RWPE1 (cell line): ENCODE measurements around the gene COX6B2.

Experiments
- CTCF ChIA-PET: fragments of 350-600 bp; sonication (Branson Sonifier 250); formaldehyde crosslinking; extraction: SDS; loops from one replicate; lab custom pipeline; 2021; lab: Yijun Ruan, JAX
- POLR2A ChIA-PET: fragments of 400-600 bp; formaldehyde crosslinking; extraction: SDS; loops from one replicate; lab custom pipeline; 2020; ENCODE audit warnings: antibody characterized with exemption; ENCODE audit not compliant: low non-redundant PET; lab: Yijun Ruan, JAX
- DNase-seq: peaks from one replicate; pipeline ENCODE4 v3.0.0; 2012; ENCODE audit warnings: low spot score
- H3K27ac ChIP-seq: fragments of 450-650 bp; 2 replicates; pipeline ENCODE4 v1.5.1; 2017
- TF ChIP-seq, protein P1 (sequence below): fragments of 450-650 bp; conservative IDR thresholded peaks from 2 replicates; pipeline ENCODE4 v1.5.1; 2017; ENCODE audit warnings: low read depth, mild to moderate bottlenecking

The COX6B2 gene

DNA sequence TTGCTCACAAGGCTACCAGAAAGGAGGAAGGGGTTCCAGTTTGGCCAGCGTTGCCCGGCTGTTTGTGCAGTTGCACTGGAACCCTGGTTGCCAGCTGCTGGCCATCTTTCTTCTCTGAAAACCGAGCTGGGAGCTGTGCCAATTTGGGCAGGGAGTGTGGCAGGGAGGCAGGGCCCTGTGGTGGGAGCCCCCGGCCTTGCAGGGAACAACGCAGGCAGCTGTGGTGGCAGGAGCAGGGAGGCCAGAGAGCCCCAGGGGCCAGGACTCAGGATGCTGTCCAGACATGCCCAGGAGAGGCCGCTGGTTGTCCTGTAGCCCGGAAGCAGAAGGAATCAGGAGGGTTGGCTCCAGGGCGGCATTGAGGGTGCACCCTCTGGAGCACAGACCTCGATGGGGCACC, 10.1 kb downstream of the COX6B2 start:
- POLR2A ChIA-PET, result interaction anchor here (0.8 kb wide), 1 partner anchor 141 kb away, joined by 7 read pairs; the partner anchor contains the start of gene NAT14
- H3K27ac ChIP-seq, result peak overlapping the region; percentile 97
- no peak for DNase-seq
- TF ChIP-seq, protein P1, sequence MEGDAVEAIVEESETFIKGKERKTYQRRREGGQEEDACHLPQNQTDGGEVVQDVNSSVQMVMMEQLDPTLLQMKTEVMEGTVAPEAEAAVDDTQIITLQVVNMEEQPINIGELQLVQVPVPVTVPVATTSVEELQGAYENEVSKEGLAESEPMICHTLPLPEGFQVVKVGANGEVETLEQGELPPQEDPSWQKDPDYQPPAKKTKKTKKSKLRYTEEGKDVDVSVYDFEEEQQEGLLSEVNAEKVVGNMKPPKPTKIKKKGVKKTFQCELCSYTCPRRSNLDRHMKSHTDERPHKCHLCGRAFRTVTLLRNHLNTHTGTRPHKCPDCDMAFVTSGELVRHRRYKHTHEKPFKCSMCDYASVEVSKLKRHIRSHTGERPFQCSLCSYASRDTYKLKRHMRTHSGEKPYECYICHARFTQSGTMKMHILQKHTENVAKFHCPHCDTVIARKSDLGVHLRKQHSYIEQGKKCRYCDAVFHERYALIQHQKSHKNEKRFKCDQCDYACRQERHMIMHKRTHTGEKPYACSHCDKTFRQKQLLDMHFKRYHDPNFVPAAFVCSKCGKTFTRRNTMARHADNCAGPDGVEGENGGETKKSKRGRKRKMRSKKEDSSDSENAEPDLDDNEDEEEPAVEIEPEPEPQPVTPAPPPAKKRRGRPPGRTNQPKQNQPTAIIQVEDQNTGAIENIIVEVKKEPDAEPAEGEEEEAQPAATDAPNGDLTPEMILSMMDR, result no peak
- CTCF ChIA-PET, result interaction anchor here (0.7 to 1.9 kb wide), 2 partner anchors 23 to 43 kb away, joined by 5 to 13 read pairs; no protein-coding TSS in a partner anchor

DNA sequence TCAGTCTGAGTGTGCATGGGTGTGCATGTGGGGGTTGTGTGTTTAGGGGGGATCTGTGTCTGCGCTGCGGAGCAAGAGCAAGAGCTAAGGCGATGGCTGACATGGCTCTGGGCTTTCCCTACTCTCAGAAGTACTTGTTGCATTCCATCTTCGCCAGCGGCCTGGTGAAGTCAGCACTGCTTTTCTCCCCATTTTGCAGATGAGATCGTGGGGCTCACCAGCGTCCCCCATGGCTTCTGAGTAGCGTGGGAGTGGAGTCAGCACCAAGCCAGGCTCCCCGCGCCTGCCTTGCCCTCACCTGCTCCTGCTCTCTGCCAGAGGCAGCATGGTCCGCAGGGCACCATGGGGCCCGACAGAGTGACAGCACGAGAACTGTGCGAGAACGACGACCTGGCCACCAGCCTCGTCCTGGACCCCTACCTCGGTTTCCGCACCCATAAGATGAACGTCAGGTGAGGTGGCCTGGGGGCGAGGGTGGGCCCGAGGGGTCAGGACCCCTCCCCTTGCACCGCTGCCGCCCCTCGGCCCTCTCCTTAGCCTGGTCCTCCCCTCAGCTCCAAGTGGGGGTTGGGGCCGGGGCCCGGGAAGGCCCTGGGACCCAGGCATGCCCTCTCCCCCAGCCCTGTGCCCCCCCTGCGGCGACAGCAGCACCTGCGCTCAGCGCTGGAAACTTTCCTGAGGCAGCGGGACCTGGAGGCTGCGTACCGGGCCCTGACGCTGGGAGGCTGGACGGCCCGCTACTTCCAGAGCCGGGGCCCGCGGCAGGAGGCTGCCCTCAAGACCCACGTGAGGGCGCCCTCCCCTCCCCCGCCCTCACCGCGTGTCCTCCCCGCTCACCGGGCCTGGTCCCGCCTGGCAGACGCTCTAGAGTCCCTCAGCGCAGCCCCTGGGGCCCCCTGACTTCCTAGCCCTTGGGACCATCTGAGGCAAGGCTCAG, 12.7 kb downstream of the COX6B2 start:
- peak overlapping the region; percentile 97 for H3K27ac ChIP-seq
- CTCF ChIA-PET, result interaction anchor here (0.7 kb wide), 1 partner anchor 19 kb away, joined by 3 read pairs; no protein-coding TSS in a partner anchor
- TF ChIP-seq, protein P1, result no peak
- DNase-seq, result no peak
- POLR2A ChIA-PET, result no interaction called here

DNA sequence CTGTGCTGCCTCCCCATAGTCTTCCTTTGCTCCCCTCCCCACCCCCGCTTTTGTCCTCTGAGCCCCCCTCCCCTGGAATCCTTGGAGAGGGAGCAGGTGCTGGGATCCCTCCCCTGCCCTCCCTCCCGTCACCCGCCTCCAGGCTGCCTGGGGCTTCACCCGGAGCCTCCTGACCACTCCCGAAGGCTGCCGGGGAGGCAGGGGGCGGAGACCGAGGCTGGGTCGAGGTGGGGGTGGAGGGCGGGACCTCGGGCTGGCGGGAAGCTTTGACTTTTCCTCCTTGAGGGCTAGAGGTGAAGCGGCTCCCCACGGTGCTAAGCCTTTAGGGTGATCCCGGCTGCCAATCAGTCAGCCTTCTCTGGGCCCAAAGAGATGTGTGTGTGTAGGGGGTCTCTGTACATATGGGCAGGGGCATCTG, 13.3 kb downstream of the COX6B2 start:
- ChIA-PET POLR2A (no interaction called here), CTCF (interaction anchor here (0.6 to 0.7 kb wide), 2 partner anchors 19 to 132 kb away, joined by 3 read pairs; partner anchors contain the start of gene PTPRH)
- peak; percentile 84 for DNase-seq
- peak overlapping the region; percentile 97 for H3K27ac ChIP-seq
- TF ChIP-seq, protein P1, result no peak

DNA sequence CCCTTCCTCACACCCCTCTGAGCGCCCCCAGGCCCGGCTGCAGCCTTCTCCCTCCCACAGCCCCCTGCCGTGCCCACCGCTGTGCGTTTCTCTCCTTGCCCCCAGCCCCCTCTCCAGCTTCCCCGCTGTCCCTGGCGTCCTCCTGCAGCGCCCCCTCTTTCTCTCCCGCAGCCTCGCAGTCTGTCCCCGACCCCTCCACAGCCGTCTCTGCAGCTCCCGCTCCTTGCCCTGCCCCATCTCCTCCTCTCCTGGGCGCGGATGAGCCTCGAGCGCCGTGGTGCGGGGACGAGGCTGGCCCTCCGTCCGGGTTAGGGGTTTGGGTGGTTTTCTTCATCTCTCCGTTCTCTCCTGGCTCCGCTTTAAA, 13.8 kb downstream of the COX6B2 start:
- TF ChIP-seq, protein P1, result no peak
- CTCF ChIA-PET, result interaction anchor here (0.6 kb wide), 1 partner anchor 132 kb away, joined by 3 read pairs; the partner anchor contains the start of gene PTPRH
- peak overlapping the region; percentile 97 for H3K27ac ChIP-seq
- DNase-seq, result no peak
- POLR2A ChIA-PET, result no interaction called here

DNA sequence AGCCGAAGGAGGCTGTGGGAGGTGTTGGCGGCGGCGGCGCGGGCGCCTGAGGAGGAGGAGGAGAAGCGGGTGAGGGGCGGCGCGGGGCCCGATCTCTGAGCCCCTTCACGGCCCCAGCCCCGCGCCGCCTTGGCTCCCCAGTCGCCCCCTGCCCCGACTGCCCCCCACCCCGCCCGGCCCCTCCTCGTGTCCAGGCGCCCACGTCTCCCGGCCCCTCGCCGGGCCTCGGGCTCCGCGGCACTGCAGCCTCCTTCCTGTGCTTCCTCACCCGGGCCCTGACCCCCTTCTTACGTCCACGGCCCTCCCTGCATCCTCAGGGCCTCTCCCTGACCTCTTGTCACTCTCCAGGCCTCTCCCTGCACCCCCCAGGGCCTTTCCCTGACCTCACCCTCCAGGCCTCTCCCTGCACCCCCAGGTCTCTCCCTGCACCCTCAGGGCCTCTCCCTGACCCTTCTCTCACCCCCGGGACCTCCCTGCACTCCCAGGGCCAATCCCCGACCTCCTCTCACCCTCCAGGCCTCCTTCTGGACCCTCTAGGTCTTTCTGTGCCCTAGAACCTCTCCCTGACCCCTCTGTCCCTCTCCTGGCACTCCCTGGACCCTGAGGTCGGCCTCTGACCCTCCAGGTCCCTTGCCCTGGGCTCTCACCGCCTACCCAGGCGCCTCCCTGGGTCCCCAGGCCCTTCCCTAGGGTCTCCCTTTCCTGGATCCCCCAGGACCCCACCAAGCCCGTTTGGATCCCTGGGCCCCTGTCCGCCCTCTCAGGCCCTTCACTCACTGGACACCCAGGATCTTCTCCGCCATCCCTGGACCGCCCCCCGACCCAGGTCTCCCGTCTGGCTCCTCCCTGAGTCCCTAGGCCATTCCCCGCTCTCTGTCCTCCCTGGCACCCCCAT, 14.4 kb downstream of the COX6B2 start:
- peak overlapping the region; percentile 97 for H3K27ac ChIP-seq
- CTCF ChIA-PET, result interaction anchor here (0.5 to 1.4 kb wide), 5 partner anchors 23 to 131 kb away, joined by 3 to 4 read pairs (median 3); partner anchors contain the start of genes PTPRH and TMEM238
- no peak for DNase-seq
- TF ChIP-seq, protein P1, result no peak
- POLR2A ChIA-PET, result interaction anchor here (0.5 to 0.9 kb wide), 4 partner anchors 19 to 45 kb away, joined by 3 to 6 read pairs (median 4); partner anchors contain the start of gene TMEM238
